Esophagus muscularis mucosa (tissue), 4 donors: ENCODE measurements around the gene LCOR.

Experiments used
- CTCF ChIP-seq, 3 experiments: fragments of 200-600 bp in 2 of 3; fragments of 450-650 bp in 1 of 3; sonication (generic) in 2 of 3; IDR thresholded peaks; one replicate each; pipeline ENCODE4 v1.5.1; 2017 to 2019; ENCODE audit warnings: antibody characterized with exemption in 3 of 3, mild to moderate bottlenecking in 2 of 3, moderate library complexity in 1 of 3
- EP300 ChIP-seq: sonication (generic); formaldehyde crosslinking; IDR thresholded peaks from one replicate; pipeline ENCODE4 v1.6.1; 2017; ENCODE audit warnings: antibody characterized with exemption
- POLR2A ChIP-seq: fragments of 450-650 bp; IDR thresholded peaks from one replicate; pipeline ENCODE4 v1.6.1; 2017; ENCODE audit warnings: antibody characterized with exemption, moderate library complexity, mild to moderate bottlenecking, low read depth

GRCh38 chr10:97012470-97012869, 180.4 kb downstream of the LCOR start:
- TF ChIP-seq CTCF (IDR thresholded peaks at IDR 0.05) (no peak), POLR2A (no peak), EP300 (no peak)
